ENCODE measurements around the gene KIAA1217. TPM values are rescaled to one million over a fixed set of nuclear protein-coding genes. Genes with fewer than 3 reads are reported as not detected.

Gene KIAA1217
- total RNA-seq, 1 donor from 2014 or later = 73.2 TPM

GRCh38 chr10:24371396-24371795, 162.5 kb downstream of the KIAA1217 start:
- Mint-ChIP-seq H3K4me1 (ENCODE audit: unreplicated experiment) (peaks cover 8% of the 10 kb centered on the region), H3K36me3 (peaks cover 44% of the 10 kb centered on the region), H3K27me3 (no peaks in the 10 kb centered on the region), H3K4me3 (no peak overlapping the region), H3K27ac (no peak overlapping the region), H3K9me3 (peaks cover 8% of the 10 kb centered on the region)
- DNase-seq (ENCODE audit: extremely low spot score, unreplicated experiment) = no peak
- TF ChIP-seq CTCF (conservative IDR thresholded peaks at IDR 0.05) = no peak

- Mint-ChIP-seq H3K36me3 (peaks cover 45% of the 10 kb centered on the region), H3K27ac (no peak overlapping the region), H3K27me3 (no peaks in the 10 kb centered on the region), H3K4me1 (ENCODE audit: unreplicated experiment) (peaks cover 8% of the 10 kb centered on the region), H3K4me3 (no peak overlapping the region), H3K9me3 (peaks cover 8% of the 10 kb centered on the region)
- no peak for DNase-seq (ENCODE audit: extremely low spot score, unreplicated experiment)
- no peak for TF ChIP-seq CTCF (conservative IDR thresholded peaks at IDR 0.05)
These were observed 165.4 kb downstream of the KIAA1217 start for GRCh38 chr10:24374134-24374915.

GRCh38 chr10:24375510-24375909, 166.6 kb downstream of the KIAA1217 start:
- no peak for DNase-seq (ENCODE audit: extremely low spot score, unreplicated experiment)
- Mint-ChIP-seq H3K4me3 (no peak overlapping the region), H3K4me1 (ENCODE audit: unreplicated experiment) (peaks cover 12% of the 10 kb centered on the region), H3K27me3 (no peaks in the 10 kb centered on the region), H3K9me3 (peaks cover 8% of the 10 kb centered on the region), H3K36me3 (peaks cover 46% of the 10 kb centered on the region), H3K27ac (no peak overlapping the region)
- TF ChIP-seq CTCF (conservative IDR thresholded peaks at IDR 0.05) = no peak

GRCh38 chr10:24376731-24377130, 167.8 kb downstream of the KIAA1217 start:
- DNase-seq (ENCODE audit: extremely low spot score, unreplicated experiment) = no peak
- Mint-ChIP-seq H3K27me3 (no peaks in the 10 kb centered on the region), H3K27ac (no peak overlapping the region), H3K4me3 (no peak overlapping the region), H3K36me3 (peaks cover 43% of the 10 kb centered on the region), H3K9me3 (peaks cover 4% of the 10 kb centered on the region), H3K4me1 (ENCODE audit: unreplicated experiment) (peaks cover 15% of the 10 kb centered on the region)
- no peak for TF ChIP-seq CTCF (conservative IDR thresholded peaks at IDR 0.05)

GRCh38 chr10:24378126-24378920, 169.4 kb downstream of the KIAA1217 start:
- H3K4me1 Mint-ChIP-seq (ENCODE audit: unreplicated experiment) = peaks cover 28% of the 10 kb centered on the region
- TF ChIP-seq CTCF (conservative IDR thresholded peaks at IDR 0.05) = no peak
- H3K9me3 Mint-ChIP-seq = no peaks in the 10 kb centered on the region
- peaks cover 41% of the 10 kb centered on the region for H3K36me3 Mint-ChIP-seq
- peak overlapping the region; percentile 51 for H3K27ac Mint-ChIP-seq
- H3K4me3 Mint-ChIP-seq = no peak overlapping the region
- no peak for DNase-seq (ENCODE audit: extremely low spot score, unreplicated experiment)
- H3K27me3 Mint-ChIP-seq = no peaks in the 10 kb centered on the region
